Esophagus mucosa (tissue), 1 donor: ENCODE measurements around the gene FOXA2. TPM values are rescaled to one million over a fixed set of nuclear protein-coding genes. Genes with fewer than 3 reads are reported as not detected.

Experiments
- ATAC-seq: fragments of 200-7000 bp; cut with Tn5 transposase; one replicate; pipeline ENCODE4 v1.9.1; 2020
- total RNA-seq: library from RNA; stranded (reverse); gene quantifications from one replicate; pipeline ENCODE4 v1.2.4, GENCODE V29; 2023
- donor health status: DM: yes; HTN: yes; CAD: no.

FOXA2 gene
- total RNA-seq, 1 donor from 2014 or later = 0.16 TPM

DNA sequence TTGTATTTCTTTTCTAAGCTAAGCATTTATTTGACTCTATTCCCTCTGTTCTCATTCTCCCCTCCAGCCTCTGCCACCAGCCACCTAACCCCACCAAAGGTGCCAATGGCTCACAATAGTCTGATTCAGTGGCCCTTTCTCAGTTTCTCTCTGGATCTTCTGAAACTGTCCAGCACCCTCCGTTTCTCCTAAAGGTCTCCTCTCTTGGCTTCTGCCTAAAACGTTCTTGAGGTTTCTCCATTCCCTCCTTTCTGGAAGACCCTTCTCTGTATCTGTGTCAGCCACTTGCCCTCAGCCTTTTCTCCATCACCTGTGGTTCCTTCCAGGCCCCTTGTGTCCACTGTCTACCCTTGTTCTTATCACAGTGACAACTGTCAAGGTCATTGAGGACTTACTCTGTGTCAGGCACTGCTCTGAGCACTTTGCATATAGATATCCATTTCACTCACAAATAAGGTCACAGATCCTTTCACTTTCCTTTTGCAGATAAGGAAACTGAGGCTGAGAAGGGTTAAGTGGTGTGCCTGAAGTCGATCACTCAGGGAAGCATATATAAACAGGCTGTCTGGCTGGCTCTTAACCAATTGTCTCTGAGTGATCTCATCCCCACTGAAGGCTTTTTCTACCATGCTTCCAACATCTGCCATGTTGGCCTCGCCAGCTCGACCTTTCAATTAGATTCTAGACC is 48.1 kb downstream of the FOXA2 start:
- ATAC-seq = no peak

GRCh38 chr20:22535483-22535882 is 48.9 kb downstream of the FOXA2 start:
- ATAC-seq = no peak

- no peak for ATAC-seq
Observed at GRCh38 chr20:22533823-22534751, 50.3 kb downstream of the FOXA2 start.

GRCh38 chr20:22532598-22532997 is 51.8 kb downstream of the FOXA2 start:
- ATAC-seq = no peak

DNA sequence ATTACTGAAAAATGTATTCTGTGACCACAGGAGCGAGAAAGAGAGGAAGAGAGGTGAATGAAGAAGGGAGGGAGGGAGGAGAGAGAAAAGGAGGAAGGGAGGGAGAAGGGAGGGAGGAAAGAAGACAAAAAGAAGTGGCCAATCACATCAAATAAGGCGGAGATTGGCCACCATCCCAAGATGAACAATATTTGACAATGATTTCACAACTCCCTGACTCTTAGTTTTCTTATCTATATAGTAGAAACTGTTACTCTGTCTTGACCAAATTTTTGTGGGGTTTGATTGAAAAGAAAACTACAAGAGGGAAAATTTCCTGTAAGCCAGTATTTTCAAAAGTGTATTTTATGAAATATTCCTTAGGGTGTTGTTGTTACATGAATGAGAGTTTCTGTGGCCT is 52.6 kb downstream of the FOXA2 start:
- no peak for ATAC-seq

- ATAC-seq = no peak
Observed at GRCh38 chr20:22531056-22531615, 53.2 kb downstream of the FOXA2 start.
